VCaP (cell line): ENCODE results near the gene CTIF.

Source experiments
- H3K27ac ChIP-seq: fragments of 450-650 bp; 2 replicates; pipeline ENCODE4 v1.5.1; 2017
- TF ChIP-seq, protein P1 (sequence below): fragments of 450-650 bp; conservative IDR thresholded peaks from 2 replicates; pipeline ENCODE4 v1.5.1; 2017; ENCODE audit warnings: mild to moderate bottlenecking, moderate library complexity

The CTIF gene

DNA sequence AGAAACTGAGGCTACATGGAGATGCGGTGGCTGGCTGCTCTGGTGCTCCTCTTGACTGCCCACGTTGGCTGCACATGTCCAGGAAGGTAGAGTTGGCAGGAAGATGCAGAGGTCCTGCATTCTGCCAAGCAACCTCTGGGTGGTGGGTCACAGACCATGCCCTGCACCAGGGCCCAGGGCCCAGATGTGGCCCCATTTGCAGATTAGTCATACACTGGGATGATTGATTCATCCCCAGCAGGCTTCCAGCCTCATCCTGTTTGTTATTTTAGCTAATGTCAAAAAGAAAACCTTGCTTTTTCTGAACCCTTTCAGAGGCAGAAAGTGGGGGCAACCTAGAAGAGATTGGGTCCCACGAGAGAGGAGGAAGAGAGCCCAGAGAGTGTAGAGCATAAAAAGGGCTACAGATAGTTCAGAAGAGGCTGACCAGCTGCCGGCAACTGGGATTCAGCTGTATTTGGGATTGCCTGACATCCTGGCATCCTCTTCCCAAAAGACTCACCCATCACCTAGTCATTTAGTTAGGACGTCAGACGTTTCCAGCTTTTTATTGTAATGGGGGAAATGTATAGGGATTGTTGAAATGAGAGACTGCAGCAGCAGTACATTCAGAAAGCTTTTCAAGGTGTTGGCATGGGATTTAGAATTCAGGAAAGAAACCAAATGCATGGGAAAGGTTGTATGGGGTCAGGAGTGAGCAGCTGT, 101.9 kb downstream of the CTIF start:
- no peak overlapping the region for H3K27ac ChIP-seq
- TF ChIP-seq, protein P1, sequence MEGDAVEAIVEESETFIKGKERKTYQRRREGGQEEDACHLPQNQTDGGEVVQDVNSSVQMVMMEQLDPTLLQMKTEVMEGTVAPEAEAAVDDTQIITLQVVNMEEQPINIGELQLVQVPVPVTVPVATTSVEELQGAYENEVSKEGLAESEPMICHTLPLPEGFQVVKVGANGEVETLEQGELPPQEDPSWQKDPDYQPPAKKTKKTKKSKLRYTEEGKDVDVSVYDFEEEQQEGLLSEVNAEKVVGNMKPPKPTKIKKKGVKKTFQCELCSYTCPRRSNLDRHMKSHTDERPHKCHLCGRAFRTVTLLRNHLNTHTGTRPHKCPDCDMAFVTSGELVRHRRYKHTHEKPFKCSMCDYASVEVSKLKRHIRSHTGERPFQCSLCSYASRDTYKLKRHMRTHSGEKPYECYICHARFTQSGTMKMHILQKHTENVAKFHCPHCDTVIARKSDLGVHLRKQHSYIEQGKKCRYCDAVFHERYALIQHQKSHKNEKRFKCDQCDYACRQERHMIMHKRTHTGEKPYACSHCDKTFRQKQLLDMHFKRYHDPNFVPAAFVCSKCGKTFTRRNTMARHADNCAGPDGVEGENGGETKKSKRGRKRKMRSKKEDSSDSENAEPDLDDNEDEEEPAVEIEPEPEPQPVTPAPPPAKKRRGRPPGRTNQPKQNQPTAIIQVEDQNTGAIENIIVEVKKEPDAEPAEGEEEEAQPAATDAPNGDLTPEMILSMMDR, result no peak

DNA sequence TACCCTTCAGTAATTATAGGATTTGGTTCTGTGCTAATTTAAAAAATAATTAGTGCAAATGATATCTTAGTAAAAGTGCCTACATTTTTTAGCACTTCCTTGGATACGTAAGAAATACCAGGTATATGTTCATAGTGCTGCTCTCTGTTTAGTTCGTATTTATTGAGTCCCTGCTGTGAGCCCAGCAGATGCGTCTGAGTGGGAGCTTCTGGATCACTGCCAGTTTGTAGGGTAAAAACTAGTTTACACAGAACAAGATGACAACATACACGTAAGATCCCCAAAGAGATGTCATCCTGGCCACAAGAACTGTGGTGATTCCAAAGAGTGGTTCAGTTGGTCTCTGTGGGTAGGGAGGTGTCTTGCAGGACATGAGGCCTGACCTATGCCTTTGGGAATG, 103.2 kb downstream of the CTIF start:
- TF ChIP-seq, protein P1, result no peak
- H3K27ac ChIP-seq, result no peak overlapping the region

DNA sequence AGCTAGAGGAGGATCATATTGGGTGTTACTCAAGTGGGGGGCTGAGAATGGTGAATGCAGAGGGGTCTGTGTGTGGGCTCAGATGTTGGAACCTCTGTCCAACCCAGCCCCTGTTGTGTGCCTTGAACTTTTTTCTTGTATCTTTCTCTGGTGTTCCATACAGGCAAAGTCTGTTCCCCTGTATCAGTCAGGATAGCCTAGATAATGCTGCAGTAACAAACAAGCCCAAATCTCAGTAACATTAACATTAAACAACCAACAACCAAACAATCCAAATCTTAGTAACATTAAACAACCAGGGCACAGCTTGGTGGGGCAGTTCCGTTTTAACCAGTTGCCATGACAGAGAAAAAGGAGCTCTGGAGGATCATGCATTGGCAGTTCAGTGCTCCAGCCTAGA, 103.7 kb downstream of the CTIF start:
- TF ChIP-seq, protein P1, result no peak
- no peak overlapping the region for H3K27ac ChIP-seq

DNA sequence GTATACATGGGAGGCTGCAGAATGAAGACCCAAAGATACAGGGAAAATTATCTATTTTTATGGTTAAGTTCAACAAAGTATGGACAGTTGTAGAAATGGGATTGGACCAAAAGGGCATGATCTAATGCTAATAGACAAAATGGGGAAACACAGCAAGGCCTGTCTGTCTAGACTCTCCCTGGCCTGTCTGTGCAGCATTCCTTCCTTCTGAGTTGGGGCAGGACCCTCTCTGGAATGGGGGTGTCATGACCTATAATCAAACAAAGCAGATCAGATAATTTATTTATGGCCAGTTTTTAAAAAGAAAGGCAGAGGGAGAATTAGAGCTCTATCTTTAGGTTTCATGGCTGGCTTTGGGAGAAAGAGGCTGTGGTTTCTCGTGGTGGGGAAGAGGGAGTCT, 104.4 kb downstream of the CTIF start:
- TF ChIP-seq, protein P1, result no peak
- no peak overlapping the region for H3K27ac ChIP-seq

DNA sequence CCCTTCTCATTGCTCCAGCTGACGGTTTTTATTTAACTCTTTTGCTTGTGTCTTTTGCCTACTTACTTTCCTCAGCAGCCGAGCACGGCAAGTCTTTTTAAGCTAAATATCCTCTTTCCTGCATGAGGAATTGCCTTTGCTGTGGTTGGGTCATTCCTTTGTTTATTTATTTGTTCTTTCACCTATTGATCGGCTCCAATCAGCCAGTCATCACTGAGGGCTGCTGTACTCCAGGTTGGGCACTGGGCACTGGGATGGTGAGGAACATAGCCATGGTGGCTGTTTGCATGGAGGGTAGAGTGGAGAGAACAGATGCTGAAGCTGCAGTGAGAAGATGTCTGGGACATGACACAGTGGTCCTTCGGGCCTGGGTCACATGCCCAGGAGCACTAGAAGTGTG, 105.2 kb downstream of the CTIF start:
- H3K27ac ChIP-seq, result no peak overlapping the region
- TF ChIP-seq, protein P1, result no peak

DNA sequence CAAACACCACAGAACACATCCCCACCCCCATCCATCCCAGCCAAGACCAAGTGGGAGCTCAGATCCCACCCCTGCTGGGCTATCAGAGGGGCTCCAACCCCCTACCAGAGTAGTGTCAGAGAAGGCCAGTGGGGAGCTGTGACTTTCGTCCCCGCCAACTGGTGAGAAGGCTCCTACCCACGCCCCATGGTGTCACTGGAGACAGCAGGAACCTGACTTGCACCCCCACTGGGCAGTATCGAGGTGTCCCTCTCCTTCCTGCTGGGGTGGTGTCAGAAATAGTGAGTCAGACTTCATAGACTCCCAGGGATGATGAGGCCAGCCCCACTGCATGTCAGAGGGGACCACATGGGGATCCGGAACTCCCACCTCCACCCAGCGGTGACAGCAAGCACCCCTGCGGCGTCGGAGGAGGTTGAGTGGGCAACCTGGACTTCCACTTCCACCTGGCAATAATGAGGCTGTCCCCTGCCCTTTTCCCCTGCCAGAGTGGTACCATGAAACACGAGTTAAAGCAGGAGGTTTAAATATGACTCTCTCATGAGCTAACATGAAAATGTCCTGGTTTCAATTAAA, 106.7 kb downstream of the CTIF start:
- H3K27ac ChIP-seq, result no peak overlapping the region
- TF ChIP-seq, protein P1, result no peak

DNA sequence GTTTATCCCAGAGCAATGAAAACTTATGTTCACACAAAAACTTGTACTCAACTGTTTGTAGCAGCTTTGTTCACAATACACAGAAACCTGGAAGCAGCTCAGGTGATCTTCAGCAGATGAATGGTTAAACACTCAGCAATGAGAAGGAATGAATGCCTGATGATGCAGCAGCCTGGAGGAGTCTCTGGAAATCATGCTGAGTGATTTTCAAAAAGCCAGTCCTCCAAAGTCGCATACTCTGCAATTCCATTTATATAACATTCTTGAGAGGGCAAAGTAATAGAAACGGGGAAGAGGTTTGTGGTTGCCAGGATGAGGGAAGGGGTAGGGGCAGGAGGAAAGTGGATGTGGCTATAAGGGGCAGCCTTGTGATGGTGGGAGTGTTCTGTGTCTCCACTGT, 108.1 kb downstream of the CTIF start:
- TF ChIP-seq, protein P1, result no peak
- no peak overlapping the region for H3K27ac ChIP-seq
